ENCODE results near the gene NDST1.

The NDST1 gene

DNA sequence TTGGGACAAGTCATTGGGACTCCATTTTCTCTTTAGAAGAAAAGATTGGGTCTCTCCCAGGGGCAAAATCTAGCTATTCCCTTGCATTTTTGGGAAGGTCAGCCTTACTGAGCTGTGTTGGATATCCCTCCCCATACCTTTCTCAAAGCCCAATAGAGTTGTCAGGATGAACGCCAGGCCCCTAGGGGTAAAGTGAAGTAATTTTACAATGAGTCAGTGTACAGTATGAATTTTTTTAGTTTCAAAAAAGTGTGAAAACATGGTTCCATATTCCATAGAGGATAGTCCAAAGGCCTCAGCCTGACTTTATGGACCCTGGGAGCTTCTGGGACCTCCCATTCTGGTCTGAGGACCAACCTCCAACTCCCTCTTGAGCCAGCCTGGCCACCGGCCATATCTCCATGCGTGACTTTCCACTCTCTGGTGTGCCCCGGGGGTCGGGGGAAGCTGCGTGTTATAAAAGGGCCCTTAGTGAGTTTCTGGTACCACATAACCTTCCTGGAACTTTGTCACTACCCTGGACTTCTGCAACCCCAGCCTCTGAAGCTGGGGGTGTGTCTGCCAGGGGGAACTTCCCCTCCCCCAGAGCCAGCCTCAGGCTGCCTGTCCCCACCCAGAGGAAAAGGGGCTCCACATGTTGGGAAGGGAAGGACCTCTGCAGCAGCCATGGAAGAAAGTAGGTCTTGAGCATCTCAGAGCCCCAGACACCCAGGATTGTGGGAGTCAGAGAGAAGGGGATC is 80.1 kb downstream of the NDST1 start:
- no peak for DNase-seq (ENCODE audit: low read depth)

GRCh38 chr5:150588596-150588890 is 80.6 kb downstream of the NDST1 start:
- DNase-seq (ENCODE audit: low read depth): no peak

DNA sequence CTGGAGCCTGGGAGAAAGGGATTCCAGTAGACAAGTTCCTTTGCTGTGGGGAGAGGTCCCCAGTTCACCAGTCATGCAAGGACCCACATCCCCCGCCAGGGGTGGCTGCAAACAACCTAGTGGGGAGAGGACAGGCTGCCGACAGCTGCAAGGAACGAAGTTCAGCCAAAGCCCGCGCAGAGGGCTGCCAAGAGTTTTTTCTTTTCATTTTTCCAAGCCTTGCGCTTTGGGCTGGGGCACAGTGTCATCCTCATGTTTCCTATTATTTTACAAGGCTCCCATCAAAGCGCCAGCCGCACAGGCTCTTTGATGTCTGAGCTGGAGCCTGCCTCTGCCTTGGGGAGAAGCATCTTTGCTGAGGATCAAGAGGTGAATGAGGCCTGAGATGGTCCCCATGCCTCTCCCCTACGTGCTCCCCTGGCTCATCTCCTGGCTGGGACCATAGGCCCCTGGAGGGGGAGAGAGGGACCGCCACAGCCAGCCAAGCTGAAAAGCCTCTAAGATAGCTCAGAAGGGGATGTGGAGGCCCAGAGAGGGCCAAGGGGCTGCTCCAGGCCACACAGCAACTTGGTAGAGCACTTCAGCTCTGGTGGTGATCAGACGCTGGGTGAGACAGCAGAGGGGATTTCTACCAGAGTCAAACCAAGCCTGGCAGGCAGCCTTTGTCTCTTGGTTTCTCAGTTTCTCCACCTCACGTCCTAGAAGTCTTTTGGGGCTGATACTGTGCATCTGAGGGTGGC is 82.1 kb downstream of the NDST1 start:
- DNase-seq (ENCODE audit: low read depth): no peak

- no peak for DNase-seq (ENCODE audit: low read depth)
These were observed 83.2 kb downstream of the NDST1 start for GRCh38 chr5:150590979-150591695.

GRCh38 chr5:150593593-150593992 is 85.7 kb downstream of the NDST1 start:
- no peak for DNase-seq (ENCODE audit: low read depth)

GRCh38 chr5:150593996-150594395 is 86.1 kb downstream of the NDST1 start:
- no peak for DNase-seq (ENCODE audit: low read depth)

DNA sequence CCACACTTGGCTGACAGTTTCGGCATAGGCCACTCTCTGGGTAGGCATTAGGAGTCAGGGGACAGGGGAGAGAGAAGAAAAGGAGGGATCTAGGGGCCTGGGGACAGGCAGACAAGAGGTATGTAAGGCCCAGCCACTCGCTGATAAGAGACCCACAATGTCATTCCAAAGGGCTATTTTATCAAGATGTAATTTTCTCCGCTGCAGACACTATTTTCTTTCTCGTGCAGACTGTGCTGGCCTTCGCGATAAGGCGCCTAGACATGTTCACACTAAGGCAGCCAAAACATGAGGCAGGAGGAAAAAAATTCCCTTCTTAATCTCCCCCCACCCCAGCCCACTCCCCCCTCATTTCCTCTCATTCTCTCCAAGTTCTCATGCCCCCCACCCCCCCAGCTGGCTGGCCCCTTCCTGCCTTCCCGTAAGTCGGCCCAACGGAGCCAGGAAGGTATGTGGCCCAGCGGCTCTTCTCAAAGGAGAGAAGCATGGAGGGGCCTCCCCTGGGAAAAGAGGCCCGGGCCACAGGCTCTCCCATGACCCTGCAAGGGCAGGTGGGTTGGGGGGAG is 87.6 kb downstream of the NDST1 start:
- DNase-seq (ENCODE audit: low read depth): no peak

- no peak for DNase-seq (ENCODE audit: low read depth)
These were observed 88.4 kb downstream of the NDST1 start for GRCh38 chr5:150596313-150596712.

DNA sequence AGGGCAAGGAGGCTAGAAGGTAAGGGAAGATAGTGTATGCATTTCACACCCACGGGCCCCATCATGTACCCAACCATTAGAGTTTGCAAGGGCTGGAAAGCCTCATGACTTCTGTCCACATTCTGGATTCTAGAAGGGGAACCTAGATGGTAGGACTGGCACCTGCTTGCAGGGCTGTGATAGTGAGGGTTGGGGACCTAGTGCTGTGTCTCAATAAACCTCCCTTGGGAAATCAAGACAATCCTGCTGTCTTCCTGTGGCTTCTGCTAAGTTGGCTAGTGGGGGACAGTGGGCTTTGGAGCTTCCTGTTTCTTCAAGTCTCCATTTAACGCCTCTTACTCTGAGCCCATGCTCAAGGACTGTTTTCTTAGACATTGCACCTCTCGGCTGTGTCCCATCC is 88.9 kb downstream of the NDST1 start:
- no peak for DNase-seq (ENCODE audit: low read depth)

DNA sequence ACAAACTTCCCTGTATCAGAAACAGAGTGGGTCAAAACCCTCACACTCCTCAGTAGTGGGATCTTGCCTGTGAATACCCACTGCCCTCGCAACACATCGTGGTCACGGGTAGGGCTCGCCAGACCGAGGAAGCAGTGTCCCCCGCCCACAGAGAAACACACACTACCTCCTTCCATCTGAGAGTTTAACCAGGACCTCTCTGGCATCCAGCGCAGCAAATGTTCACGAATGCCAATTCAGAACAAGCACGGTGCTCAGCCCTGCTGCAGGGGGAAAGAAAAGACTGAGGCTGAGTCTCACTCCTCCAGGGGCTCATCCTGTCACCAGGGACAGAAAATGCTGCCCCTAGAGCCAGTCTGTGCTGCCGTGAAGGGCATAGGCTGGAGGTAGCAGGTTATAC is 90.1 kb downstream of the NDST1 start:
- DNase-seq (ENCODE audit: low read depth): no peak

GRCh38 chr5:150598821-150599273 is 90.9 kb downstream of the NDST1 start:
- no peak for DNase-seq (ENCODE audit: low read depth)

DNA sequence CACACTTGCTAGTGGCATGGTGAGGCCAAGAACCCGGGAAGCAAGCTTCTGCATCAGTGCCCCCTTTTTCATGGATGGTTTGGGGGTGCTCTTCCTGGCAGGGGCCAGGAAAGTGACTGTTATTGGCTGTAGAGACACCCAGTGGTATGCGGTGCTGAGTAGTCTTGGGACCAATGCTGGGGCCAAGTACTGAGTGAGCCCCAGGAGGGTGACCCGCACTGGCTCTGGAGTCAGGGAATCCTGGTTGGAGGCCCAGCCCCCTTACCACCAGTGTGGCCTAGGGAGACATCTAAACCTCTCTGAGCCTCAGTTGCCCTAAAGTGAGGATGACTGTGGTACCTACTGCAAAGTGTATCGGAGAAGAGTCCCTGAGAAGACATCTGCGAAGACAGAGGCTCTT is 91.3 kb downstream of the NDST1 start:
- no peak for DNase-seq (ENCODE audit: low read depth)

DNA sequence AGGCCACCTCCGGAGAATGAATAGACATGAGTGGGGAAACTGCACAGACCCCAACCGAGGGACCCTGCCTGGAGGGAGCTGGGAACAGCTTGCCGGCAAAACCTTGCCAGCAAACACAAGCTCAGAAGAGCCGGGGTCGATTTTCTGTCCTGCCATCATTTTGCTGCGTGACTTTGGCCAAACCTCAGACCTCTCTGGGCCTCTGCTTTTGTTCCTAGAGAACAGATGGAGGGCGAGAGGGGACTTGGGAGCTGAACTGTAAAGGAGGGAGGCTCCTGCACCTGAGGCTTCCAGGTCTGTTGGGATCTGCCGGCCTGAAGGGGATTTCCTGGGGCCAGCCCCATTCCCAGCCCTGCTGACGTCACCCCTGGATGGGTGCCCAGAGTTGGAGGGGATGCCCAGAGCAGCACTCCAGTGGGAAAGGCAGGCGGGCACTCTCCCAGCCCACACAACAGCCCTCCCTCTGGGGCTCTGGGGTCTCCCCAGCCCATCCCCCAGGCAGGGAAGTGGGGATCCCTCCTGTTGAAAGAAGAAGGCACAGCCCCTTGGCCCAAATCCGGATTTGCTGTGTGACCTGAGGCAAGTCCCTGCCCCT is 92.1 kb downstream of the NDST1 start:
- no peak for DNase-seq (ENCODE audit: low read depth)

DNA sequence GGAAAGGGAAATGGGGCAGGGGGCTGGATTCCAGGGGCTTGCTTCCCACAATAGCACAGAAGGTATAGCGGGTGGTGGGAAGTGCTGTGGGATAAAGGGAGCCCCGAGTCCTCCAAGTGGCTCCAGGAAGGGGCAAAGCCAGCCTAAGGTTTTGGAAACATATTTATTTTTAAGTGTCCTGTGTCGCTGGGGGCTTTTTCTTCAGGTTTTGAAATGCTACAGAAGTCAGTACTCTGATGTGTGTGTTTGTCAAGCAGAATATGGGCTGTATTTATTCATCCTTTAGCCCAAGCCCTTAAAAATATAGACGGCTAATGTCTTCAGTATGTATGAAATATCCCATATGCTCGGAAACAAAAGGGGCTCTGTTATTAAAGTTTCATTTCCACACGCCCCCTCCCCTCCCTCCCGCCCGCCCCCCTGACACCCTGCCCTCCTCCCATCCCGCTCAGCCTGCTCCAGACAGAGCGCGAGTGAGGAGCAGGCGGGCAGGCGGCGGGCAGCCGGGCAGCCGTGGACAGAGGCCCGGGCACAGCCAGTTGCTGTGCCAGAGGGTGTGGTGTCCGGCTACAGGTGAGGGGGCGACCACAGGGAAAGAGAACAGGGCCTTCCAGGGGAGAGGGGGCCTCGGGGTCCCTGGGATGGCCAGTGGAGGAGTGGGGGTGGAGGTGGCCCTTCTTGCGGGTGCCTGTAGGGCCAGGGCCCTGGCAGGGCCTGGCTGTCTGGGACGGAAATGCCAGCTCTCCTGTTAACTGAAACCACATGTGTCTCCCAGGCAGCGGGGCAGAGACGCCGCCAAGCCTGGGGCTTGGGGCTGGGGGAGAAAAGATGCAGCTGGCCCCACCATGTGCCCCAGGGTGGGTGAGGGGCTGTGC is 92.9 kb downstream of the NDST1 start:
- DNase-seq (ENCODE audit: low read depth): no peak

- DNase-seq (ENCODE audit: low read depth): no peak
These were observed 93.8 kb downstream of the NDST1 start for GRCh38 chr5:150601491-150602345.

DNA sequence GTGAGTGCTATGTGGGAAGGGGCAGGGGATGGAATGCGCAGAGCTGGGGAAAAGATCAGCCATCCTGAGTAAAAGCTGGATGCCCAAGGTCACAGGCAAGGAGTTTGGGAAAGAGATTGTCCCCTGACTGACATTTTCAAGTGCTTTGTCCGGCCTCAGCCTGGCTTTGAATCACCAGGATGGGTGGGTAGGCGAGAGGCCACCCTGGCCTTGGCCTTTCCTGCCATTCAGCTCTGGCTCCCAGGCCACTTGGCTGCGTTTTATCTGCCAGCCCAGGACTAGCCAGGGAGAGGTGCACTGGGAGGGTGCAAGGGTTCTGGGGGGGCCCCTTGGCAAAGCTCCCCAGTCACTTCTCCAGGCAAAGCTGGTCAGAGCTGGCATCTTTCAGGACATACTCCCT is 95.1 kb downstream of the NDST1 start:
- no peak for DNase-seq (ENCODE audit: low read depth)

DNA sequence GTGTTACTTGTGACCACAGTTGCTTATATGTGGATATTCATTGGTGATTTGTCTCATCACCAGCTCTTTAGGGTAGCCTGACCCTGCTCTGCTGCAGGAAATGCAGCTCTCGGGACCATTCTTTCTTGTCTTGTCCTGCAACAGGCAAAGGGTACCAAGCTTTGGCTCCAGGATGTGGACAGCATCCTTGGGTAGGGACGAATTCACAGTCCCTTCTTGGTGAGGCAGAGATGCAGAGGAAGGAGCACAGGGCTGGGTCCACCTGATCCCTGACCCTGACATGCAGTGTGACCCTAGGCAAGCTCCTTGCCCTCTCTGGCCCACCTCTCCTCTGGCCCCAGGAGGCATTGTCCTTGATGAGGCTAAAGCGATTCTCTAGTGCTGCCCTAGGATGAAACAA is 95.6 kb downstream of the NDST1 start:
- no peak for DNase-seq (ENCODE audit: low read depth)

DNA sequence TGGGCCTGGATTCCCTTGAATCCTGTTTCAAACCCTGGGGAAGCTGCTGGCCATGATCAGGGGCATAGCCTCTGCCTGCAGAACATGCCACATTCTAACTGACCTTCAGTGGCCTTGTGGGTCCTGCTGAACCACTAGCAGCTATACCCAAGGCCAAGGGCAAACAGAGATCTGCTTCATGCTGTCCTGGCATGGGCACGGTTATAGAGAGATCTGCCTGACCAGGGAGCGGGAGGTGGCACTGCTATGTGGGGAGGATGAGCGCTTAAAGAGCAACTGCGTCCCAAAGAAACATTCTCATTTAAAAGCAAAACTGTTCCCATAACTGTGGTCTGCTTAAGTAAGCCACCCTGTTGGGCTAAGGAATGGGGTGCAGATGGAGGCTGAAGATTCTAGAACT is 96.1 kb downstream of the NDST1 start:
- DNase-seq (ENCODE audit: low read depth): no peak

DNA sequence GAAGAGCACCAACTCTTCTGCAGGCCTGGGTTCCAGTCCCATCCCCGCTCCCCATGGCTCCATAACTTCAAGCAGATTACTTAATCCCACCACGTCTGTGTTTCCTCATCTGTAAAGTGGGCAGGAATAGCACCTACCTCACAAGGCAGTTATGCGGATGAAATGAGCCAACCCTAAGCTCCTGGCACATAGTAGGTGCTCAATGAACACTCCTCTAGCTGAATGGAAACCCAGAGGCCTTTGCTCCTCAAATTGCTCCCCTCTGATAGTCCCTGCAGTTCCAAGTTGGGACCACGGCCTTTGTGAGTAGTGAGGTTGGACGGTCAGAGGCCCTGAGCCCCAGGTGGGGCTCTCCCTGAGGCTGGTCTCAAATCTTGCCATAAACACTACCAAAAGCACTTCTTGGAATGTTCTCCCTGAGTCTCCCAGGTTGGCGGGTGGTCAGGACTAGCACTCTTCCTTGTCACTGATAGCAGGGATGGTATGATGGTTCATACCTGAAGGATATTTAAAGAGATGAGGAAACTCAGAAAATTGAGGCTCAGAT is 97.0 kb downstream of the NDST1 start:
- no peak for DNase-seq (ENCODE audit: low read depth)

DNA sequence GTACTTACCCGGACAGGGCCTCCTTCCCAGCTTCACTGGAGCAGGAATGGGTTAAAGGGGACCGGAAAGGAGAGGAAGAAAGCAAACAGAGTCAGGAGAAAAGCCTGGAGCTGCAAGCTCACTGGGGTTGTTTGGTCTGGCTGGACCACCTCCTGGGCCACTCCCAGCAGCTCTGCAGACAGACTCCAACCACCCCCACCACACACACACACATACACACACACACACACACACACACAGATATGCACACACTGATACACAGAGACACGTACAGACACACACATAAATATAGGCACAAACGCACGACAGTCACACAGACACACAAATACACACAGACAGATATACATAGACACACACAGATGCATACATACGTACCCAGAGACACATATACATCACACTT is 97.6 kb downstream of the NDST1 start:
- no peak for DNase-seq (ENCODE audit: low read depth)

Measured in activated T-helper 1 cell treated with Interleukin-2 at 50 U/mL for 16 hours (primary cell).